GM18870 (cell line): ENCODE results near the gene CCDC88A.
"Not testable (repeated sequence)": the region's sequence is repeated elsewhere in the genome, so short reads cannot be mapped to it uniquely, and the experiment has no call there.

Experiments used
- ATAC-seq: cut with Tn5 transposase; IDR thresholded peaks from one replicate; pipeline ENCODE4 v1.9.1; 2021; ENCODE audit warnings: moderate library complexity; ENCODE audit not compliant: unreplicated experiment

CCDC88A gene

DNA sequence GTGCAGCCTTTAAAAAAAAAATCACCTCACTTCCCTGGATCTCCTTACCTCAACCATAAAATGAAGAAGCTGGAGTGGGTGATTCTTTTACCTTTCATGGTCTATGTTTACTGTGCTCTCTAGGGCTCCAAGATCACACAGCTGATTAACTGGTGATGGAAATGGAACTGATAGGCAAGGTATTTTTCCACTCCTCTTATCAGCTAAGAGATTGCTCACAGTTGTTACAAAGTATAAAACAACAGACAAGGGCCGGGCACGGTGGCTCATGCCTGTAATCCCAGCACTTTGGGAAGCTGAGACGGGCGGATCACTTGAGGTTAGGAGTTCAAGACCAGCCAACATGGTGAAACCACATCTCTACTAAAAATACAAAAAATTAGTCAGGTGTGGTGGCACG is 172.6 kb downstream of the CCDC88A start:
- no peak for ATAC-seq

DNA sequence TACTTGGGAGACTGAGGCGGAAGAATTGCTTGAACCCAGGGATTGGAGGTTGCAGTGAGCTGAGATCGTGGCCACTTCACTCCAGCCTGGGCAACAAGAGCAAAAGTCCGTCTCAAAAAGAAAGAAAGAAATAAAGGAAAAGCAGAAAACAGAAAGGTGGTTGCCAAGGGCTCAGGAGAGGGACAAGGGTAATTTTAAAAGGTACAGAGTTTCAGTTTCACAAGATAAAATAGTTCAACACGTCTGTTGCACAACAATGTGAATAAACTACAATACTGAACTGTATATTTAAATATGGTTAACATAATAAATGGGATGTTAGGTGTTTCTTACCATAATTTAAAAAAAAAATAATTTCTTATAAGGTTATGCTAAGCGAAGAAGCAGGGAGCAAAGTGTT is 174.2 kb downstream of the CCDC88A start:
- ATAC-seq = no peak

GRCh38 chr2:55242617-55243016 is 177.0 kb downstream of the CCDC88A start:
- no peak for ATAC-seq

GRCh38 chr2:55241582-55241981 is 178.1 kb downstream of the CCDC88A start:
- ATAC-seq = not testable (repeated sequence)

GRCh38 chr2:55239656-55240222 is 179.9 kb downstream of the CCDC88A start:
- ATAC-seq = no peak
